T47D (cell line): ENCODE results near the gene TRIM43.
"Not testable (repeated sequence)": the region's sequence is repeated elsewhere in the genome, so short reads cannot be mapped to it uniquely, and the experiment has no call there.

Source experiments
- DNase-seq, 2 experiments: peaks; one replicate each; pipeline versions ENCODE4 v3.0.0 to v3.0.0-alpha.2; 2011 to 2012; ENCODE audit warnings: low read depth in 1 of 2, low spot score in 1 of 2
- in situ Hi-C: cut with HindIII; loops from 2 replicates; pipeline ENCODE4 v1.10.0; 2016; ENCODE audit warnings: low sequenced_read_pairs, low pct_unique_long_range_greater_than_20kb

The TRIM43 gene

DNA sequence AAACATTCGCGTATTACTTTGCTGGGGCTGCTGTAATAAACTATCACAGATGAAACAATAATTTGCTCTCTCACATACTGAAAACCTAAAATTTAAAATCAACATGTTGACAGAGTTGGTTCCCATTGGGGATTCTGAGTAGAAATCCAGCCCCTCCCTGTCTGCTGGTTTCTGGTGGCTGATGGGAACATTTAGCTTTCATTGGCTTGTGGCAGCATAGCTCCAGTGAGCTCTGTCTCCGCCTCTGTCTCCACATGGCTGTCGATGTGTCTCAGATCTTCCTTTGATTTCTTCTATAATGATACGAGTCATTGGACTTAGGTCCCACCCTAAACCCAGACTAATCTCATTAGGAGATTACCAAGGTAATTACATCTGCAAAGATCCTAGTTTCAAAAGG is 30.9 kb downstream of the TRIM43 start:
- in situ Hi-C loops, DNase-seq: not testable (repeated sequence)

DNA sequence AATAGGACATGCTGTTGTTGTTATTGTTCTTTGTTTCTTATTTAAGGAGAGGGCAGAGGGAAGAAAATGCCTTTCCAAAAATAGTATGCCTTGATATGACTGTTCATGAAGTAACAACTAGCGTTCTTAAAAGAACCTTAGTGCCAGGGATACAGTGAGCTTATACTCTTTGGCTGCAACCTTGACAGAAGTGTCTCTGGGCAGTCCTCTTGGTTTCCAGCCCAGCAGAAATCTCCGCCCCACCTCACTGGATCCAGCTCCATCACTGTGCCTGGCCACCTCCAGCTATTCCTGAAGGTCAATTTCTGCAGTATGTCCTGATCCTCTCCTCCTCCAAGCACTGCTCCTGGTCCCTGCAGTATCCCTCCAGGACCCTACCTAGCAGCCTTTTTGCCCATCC is 39.2 kb downstream of the TRIM43 start:
- DNase-seq, in situ Hi-C loops: not testable (repeated sequence)

DNA sequence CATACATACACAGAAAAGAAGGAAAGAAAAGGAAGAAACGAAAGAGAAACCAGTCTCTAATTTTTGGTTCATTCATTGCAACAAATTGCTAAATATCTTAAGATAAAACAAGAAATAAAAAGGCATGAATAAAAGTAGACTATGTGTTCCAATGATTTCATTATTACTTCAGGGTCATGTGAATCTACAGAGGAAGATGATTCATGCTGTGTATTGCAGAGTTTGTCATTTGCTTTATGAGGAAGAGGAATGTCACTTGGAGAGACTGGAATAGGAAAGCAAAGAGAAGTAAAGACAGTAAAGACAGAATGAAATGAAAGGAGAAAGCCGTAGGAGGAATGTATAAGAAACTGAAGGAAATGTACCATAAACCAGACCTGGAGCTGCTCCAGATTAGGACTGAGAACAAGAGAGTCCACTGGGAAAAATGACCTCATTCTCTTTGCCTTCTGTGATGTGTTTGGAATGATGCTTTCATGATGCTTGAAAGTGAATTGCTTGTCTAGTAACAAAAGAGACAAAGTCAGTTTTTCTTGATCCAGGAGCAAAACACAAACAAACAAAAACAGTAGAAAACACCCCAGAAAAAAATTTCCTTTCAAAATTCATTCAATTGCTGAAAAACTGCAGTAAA is 41.9 kb downstream of the TRIM43 start:
- DNase-seq, in situ Hi-C loops: not testable (repeated sequence)

DNA sequence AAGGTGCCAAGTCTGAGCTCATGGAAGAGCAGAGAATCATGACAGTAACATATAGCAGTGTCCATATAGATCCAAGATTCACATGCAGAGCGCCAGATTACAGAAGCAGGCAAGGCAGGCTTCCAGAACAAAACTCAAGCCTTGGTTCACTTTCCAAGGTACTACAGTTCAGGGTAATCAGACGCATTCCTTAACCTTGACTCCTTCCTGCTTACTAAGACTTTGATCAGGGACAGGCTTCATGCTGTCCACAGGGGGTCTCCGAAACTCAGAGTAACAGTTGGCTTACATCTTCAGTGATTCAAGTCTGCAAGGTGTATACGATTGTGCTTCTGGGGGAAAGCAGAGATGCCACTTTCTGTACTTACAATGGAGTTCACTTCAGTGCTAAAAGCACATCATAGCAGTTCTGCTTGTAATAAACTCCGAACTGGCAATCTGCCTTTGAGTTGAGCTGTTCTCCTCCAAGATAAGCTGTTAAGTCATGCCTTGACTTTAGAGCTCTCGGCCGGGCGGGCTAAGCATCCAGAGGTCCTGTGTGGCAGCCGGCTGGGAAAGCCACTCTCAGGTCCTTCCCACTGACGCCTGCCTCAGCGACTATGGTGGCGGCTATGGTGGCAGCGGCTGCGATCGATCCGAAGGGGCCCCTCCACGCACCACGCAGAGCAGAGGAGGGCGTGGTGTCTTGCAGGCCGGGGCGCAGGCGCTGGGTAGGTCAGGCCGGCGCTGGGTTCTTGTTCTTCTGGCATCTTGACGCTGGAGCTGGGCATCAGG is 48.9 kb downstream of the TRIM43 start:
- in situ Hi-C loops, DNase-seq: not testable (repeated sequence)

DNA sequence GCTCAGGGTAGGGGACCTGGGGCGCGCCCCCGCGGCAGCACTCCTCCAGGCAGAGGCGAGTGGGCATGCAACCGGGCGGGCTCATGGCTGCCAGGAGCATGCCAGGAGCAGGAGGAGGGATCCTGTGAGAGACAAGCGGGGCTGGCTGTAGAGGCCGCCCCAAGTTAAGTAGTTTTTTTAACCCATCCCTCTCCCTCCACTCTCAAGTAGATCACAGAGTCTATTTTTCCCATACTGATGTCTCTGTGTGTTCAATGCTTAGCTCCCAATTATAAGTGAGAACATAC is 49.4 kb downstream of the TRIM43 start:
- in situ Hi-C loops, DNase-seq: not testable (repeated sequence)

GRCh38 chr2:95641787-95642186 is 50.0 kb downstream of the TRIM43 start:
- in situ Hi-C loops: not testable (repeated sequence)

GRCh38 chr2:95642360-95642759 is 50.6 kb downstream of the TRIM43 start:
- in situ Hi-C loops, DNase-seq: not testable (repeated sequence)

More at GRCh38 chr2:95641787-95642186, 50.0 kb downstream of the TRIM43 start:
- not testable (repeated sequence) for DNase-seq

GRCh38 chr2:95642951-95643350 is 51.1 kb downstream of the TRIM43 start:
- in situ Hi-C loops, DNase-seq: not testable (repeated sequence)

- in situ Hi-C loops, DNase-seq: not testable (repeated sequence)
These were observed 53.5 kb downstream of the TRIM43 start for GRCh38 chr2:95645312-95645711.

GRCh38 chr2:95646274-95646994 is 54.6 kb downstream of the TRIM43 start:
- DNase-seq, in situ Hi-C loops: not testable (repeated sequence)

DNA sequence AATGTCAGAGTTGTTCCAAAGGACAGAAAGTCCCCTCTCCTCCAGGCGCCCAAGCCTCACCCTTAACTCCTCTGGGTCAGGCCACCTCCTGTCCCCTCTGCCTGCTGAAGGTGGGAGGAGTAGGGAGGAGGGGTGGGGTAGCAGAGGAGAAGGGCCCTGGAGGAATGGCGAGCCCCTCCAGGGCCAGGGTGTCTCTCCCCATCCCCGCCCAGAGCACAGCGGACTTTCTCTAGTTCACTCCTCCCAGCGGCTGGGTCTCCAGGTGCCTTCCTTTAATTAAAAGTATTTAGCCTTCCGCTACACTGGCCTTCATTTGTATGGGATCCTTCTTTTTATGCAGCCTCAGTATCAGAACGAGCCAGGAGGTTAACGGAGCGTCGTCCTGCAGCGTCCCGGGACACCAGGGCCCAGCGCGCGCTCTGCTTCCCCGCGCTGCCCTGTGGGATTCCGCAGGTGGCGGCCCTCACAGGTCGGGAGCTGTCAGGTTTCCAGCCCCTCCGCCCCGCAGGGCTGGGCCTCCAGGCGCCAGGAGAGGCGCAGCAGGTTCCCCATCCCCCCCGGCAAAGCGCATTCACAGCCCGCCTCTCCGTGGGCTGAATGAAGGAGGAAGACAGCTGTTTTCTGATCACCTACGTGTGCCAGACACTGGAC is 57.2 kb downstream of the TRIM43 start:
- in situ Hi-C loops, DNase-seq: not testable (repeated sequence)
